HG03575 (cell line): ENCODE results near the gene MPG.

Experiments used
- ATAC-seq: cut with Tn5 transposase; IDR thresholded peaks from one replicate; pipeline ENCODE4 v1.9.1; 2021; ENCODE audit not compliant: unreplicated experiment, insufficient number of reproducible peaks, low FRiP score; ENCODE audit errors: extremely low read depth

The MPG gene

GRCh38 chr16:130533-131173 lies 52.6 kb downstream of the MPG start:
- no peak for ATAC-seq

- ATAC-seq = no peak
Measured at GRCh38 chr16:132120-132519, 54.1 kb downstream of the MPG start.

GRCh38 chr16:133716-134115 lies 55.7 kb downstream of the MPG start:
- ATAC-seq = no peak
